Nucleus accumbens (tissue), 56 donors: Measurements from ENCODE around the gene PLGRKT.
"Not testable (repeated sequence)": the region's sequence is repeated elsewhere in the genome, so short reads cannot be mapped to it uniquely, and the experiment has no call there.

Experiments
- DNase-seq, 56 donors: peaks; one replicate each; lab custom pipeline; 2025; lab: John Stamatoyannopoulos, UW

PLGRKT gene

GRCh38 chr9:5433841-5434810 is 3.6 kb downstream of the PLGRKT start:
- DNase-seq, result not testable (repeated sequence)

DNA sequence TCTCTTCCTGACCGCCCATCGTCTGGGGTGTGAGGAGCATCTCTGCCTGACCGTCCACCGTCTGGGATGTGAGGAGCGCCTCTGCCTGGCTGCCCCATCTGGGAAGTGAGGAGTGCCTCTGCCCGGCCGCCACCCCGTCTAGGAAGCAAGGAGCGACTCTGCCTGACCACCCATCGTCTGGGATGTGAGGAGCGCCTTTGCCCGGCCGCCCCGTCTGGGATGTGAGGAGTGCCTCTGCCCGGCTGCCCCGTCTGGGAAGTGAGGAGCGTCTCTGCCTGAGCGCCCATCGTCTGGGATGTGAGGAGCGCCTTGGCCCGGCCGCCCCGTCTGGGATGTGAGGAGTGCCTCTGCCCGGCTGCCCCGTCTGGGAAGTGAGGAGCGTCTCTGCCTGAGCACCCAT is 4.4 kb downstream of the PLGRKT start:
- DNase-seq, result not testable (repeated sequence)

DNA sequence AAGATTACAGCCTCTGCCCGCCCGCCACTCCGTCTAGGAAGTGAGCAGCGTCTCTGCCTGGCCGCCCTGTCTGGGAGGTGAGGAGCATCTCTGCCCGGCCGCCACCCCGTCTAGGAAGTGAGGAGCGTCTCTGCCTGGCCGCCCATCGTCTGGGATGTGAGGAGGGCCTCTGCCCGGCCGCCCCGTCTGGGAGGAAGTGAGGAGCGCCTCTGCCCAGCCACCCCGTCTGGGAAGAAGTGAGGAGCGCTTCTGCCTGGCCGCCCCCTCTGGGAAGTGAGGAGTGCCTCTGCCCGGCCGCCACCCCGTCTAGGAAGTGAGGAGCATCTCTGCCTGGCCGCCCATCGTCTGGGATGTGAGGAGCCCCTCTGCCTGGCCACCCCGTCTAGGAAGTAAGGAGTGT is 4.8 kb downstream of the PLGRKT start:
- DNase-seq, result not testable (repeated sequence)

DNA sequence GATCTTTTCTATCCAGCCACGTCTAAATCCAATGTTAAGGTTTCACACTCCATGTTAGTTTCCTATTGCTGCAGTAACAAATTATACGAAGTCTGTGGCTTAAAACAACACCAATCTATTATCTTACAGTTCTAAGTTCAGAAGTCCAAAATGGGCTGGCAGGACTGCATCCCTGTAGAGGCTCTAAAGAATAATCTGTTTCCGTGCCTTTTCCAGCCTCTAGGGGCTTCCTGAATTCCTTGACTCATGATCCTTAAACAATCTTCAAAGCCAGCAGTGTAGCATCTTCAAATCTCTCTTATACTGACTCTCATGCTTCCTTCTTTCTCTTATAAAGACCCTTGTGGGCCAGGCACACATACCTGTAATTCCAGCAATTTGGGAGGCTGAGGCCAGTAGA is 6.8 kb downstream of the PLGRKT start:
- no peak for DNase-seq

DNA sequence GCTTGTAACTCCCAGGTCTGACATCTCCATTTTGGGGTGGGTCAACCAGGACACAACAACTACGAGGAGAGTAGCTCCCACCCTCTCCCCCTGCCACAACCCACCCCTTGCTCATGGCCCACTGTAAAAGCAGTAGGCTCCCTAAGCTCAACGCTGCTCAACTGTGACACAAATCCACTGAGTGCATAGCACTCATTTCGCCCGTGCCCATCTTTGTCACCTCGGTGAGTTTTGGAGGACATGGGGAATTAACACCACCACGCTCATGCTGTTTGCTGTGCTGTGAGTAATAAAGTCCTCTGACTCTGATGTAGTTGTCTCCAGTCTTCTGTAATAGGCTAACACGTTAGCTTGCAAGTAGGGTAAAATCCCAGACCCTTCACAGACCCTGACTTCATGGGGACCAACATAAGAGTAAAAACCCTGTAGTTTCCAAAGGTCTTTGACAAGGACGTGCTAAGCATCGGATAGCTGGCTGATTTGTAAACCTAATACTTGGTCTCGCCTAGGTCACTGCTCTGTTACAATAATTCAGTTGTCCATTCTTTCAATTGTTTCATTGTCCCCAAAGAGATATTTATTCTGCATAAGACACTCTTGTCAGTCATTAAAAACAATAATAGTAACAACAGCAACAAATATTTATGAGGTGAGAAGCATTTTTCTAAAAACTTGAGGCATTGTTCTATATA is 7.7 kb downstream of the PLGRKT start:
- DNase-seq, result peak in 9 of 56 donors; percentile 8 to 47 (median 12)

GRCh38 chr9:5428794-5429528 is 8.8 kb downstream of the PLGRKT start:
- DNase-seq, result no peak

DNA sequence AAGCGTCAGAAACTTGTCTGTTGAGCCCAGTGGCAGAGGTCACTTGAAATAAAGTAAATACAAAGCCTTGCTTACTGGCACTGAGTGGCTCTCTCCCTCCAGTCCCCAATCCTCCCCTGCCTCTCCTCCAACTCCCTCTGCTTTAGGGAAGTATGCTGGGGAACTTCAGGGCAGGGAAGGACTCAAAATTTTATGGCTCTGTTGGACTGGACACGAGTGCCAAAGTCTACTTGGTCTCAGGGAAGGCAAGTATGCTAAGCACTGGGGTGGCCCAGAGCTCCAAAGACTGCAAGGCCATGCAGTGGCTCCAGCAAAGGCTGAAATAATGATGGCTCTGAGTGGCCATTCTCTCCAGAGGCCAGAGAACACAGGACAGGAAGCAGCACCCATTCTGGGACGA is 9.6 kb downstream of the PLGRKT start:
- DNase-seq, result no peak

GRCh38 chr9:5427005-5427404 is 10.7 kb downstream of the PLGRKT start:
- no peak for DNase-seq

- no peak for DNase-seq
These were observed 12.6 kb downstream of the PLGRKT start for GRCh38 chr9:5425006-5425628.

GRCh38 chr9:5422276-5422675 is 15.4 kb downstream of the PLGRKT start:
- no peak for DNase-seq

GRCh38 chr9:5421163-5421562 is 16.6 kb downstream of the PLGRKT start:
- no peak for DNase-seq

DNA sequence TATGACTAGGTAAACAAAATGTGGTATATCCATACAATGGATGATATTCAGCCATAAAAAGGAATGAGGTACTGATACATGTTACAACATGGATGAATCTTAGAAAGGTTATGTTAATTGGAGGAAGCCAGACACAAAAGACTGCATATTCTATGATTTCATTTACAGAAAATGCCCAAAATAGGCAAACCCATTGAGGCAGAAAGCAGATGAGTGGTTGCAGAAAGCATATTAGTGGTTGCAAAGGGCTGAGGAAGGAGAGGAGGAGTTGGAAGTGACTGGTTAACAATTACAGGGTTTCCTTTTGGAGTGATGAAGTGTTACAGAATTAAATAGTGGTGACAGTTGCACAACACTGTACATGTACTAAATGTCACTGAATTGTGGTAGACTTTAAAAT is 17.7 kb downstream of the PLGRKT start:
- DNase-seq, result no peak

GRCh38 chr9:5418481-5418880 is 19.2 kb downstream of the PLGRKT start:
- no peak for DNase-seq

DNA sequence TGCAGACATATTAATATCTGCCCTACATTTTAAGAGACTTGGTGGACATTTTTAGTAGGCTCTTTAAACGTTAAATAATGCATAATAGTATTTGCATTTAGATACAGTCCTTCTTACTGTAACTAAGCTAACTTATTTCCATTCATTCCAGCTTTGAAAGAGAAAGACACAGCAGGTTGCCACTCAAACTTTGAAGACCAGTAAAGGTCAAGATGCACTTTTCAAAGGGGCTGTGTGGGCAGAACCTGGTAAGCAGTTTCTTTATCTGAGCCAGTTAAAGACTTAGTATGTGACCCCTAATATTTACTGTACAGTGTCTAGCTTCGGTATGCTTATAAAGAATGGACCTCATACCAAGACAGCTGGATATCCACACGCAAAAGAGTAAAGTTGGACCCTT is 20.8 kb downstream of the PLGRKT start:
- no peak for DNase-seq

DNA sequence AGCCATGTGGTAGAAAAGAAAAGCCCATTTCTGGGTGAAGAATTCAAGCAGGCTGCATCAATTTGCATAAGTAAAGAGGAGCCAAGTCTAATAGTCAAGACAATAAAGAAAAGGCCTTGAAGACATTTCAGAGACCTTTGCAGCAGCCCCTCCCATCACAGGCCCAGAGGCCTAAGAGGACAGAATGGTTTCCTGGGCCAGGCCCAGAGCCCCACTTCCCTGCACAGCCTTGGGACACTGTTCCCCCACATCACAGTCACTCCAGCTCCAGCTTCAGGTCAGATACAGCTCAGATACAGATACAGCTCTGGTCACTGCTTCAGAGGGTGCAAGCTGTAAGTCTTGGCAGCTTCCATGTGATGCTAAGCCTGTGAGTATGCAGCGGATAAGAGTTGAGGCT is 29.1 kb downstream of the PLGRKT start:
- no peak for DNase-seq

GRCh38 chr9:5402217-5402616 is 35.5 kb downstream of the PLGRKT start:
- no peak for DNase-seq

- DNase-seq, result not testable (repeated sequence)
These were observed 40.2 kb downstream of the PLGRKT start for GRCh38 chr9:5397547-5397946.

DNA sequence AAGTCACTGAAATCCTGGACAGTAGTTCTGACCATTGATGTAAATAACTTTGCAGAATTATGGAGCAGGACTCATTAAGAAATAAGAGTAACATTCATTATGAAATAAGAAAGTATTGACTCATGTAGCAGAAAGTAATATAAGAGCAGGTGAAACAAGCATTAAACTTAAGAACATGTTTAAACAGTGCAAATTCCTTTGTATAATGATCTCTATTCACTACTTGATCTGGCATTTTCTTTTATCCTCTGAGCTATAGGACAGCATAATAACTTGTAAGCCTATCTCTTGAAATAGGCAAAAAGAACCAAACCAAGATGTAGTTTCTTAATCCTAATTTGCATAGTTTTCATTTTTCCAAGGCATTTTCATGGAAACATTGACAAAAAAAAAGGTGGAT is 42.3 kb downstream of the PLGRKT start:
- DNase-seq, result no peak

- not testable (repeated sequence) for DNase-seq
These were observed 43.7 kb downstream of the PLGRKT start for GRCh38 chr9:5393976-5394375.

- DNase-seq, result no peak
These were observed 44.2 kb downstream of the PLGRKT start for GRCh38 chr9:5393497-5393896.

DNA sequence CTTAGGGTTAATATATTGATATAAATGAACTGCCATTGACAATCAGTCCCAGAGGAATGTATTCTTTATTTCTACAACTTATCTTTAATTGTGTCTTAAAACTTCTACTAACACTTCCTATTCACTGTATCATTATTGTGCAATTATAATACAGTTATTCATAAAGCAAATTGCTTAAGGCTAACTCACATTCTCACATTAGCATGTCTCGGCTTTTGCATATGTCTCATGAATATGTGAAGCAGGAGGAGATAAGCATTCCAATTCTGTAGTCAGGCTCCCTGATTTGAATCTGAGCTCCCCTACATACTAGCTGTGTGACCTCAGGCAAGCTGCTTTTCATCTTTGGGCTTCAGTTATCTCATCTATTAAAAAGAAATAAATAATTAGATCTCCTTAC is 45.4 kb downstream of the PLGRKT start:
- DNase-seq, result no peak
